PC-3 (cell line): ENCODE data around the gene IGFLR1. TPM values are rescaled to one million over a fixed set of nuclear protein-coding genes. Genes with fewer than 3 reads are reported as not detected.
A peak's percentile ranks its signal among the peaks of the same experiment; 100 is the strongest.

Experiments
- ATAC-seq: fragments of 200-7000 bp; cut with Tn5 transposase; 2 replicates; pipeline ENCODE4 v1.9.1; 2020; ENCODE audit warnings: mild to moderate bottlenecking, moderate library complexity
- BruUV-seq: library from RNA; stranded (reverse); fragments of 400-500 nt; replicated peaks from 2 replicates; lab custom pipeline; 2021; lab: Mats Ljungman, UMichigan
- CTCF ChIA-PET: fragments of 300-600 bp; sonication (Branson Sonifier 250); formaldehyde crosslinking; loops from one replicate; lab custom pipeline; 2022; ENCODE audit warnings: antibody characterized with exemption; lab: Charles Lee
- POLR2A ChIA-PET: fragments of 300-600 bp; sonication (Branson Sonifier 250); formaldehyde crosslinking; loops from one replicate; lab custom pipeline; 2022; ENCODE audit warnings: antibody characterized with exemption; ENCODE audit not compliant: unreplicated experiment; lab: Charles Lee
- DNase-seq: peaks from one replicate; pipeline ENCODE4 v3.0.0-alpha.2; 2015
- H2AFZ ChIP-seq: fragments of 300-600 bp; sonication (generic); 2 replicates; pipeline ENCODE4 v1.6.0; 2016; ENCODE audit warnings: antibody characterized with exemption, low read length
- H3F3A ChIP-seq: fragments of 300-600 bp; sonication (generic); one replicate; pipeline ENCODE4 v1.6.0; 2017; ENCODE audit warnings: antibody characterized with exemption, low read length, control low read depth, mild to moderate bottlenecking; ENCODE audit not compliant: unreplicated experiment
- H3K27ac ChIP-seq: fragments of 300-600 bp; sonication (generic); 2 replicates; pipeline ENCODE4 v1.5.1; 2016; ENCODE audit warnings: mild to moderate bottlenecking, low read length
- H3K27me3 ChIP-seq: fragments of 300-600 bp; sonication (generic); 2 replicates; pipeline ENCODE4 v1.6.1; 2016; ENCODE audit warnings: low read length, mixed read lengths
- H3K36me3 ChIP-seq: fragments of 300-600 bp; sonication (generic); 2 replicates; pipeline ENCODE4 v1.6.1; 2016; ENCODE audit warnings: low read depth, mixed run types, low read length, mixed read lengths
- H3K4me1 ChIP-seq: fragments of 300-600 bp; sonication (generic); 2 replicates; pipeline ENCODE4 v1.5.1; 2016; ENCODE audit warnings: low read length; ENCODE audit not compliant: insufficient read depth
- H3K4me2 ChIP-seq: fragments of 300-600 bp; sonication (generic); 2 replicates; pipeline ENCODE4 v1.6.0; 2016; ENCODE audit warnings: low read length
- H3K4me3 ChIP-seq: fragments of 300-600 bp; sonication (generic); 2 replicates; pipeline ENCODE4 v1.5.1; 2016; ENCODE audit warnings: mild to moderate bottlenecking, low read length, mixed read lengths
- H3K79me2 ChIP-seq: fragments of 300-600 bp; sonication (generic); 2 replicates; pipeline ENCODE4 v1.6.1; 2017; ENCODE audit warnings: low read length, mixed read lengths
- H3K9ac ChIP-seq: fragments of 300-600 bp; sonication (generic); 2 replicates; pipeline ENCODE4 v1.6.0; 2016; ENCODE audit warnings: mild to moderate bottlenecking, low read length
- H3K9me2 ChIP-seq: fragments of 300-600 bp; sonication (generic); replicated peaks from 2 replicates; pipeline ENCODE4 v1.6.1; 2016; ENCODE audit warnings: mixed run types, low read length, mixed read lengths
- H3K9me3 ChIP-seq: fragments of 300-600 bp; sonication (generic); 2 replicates; pipeline ENCODE4 v1.6.1; 2016; ENCODE audit warnings: low read length, mixed read lengths
- H4K20me1 ChIP-seq: fragments of 300-600 bp; sonication (generic); 2 replicates; pipeline ENCODE4 v1.6.1; 2016; ENCODE audit warnings: low read length, mixed read lengths
- CTCF ChIP-seq: fragments of 300-600 bp; sonication (generic); conservative IDR thresholded peaks from 2 replicates; pipeline ENCODE4 v1.5.1; 2017; ENCODE audit warnings: antibody characterized with exemption, low read depth, mild to moderate bottlenecking, low read length
- EZH2 ChIP-seq: fragments of 300-600 bp; sonication (generic); IDR thresholded peaks from one replicate; pipeline ENCODE4 v1.6.1; 2017; ENCODE audit warnings: antibody characterized with exemption, mild to moderate bottlenecking, low read length; ENCODE audit not compliant: unreplicated experiment
- EZH2phosphoT487 ChIP-seq: fragments of 300-600 bp; sonication (generic); IDR thresholded peaks from 2 replicates; pipeline ENCODE4 v1.6.1; 2018; ENCODE audit warnings: mild to moderate bottlenecking, antibody characterized with exemption, low read length, borderline replicate concordance
- intact Hi-C: fragments of 100-400 bp; cut with micrococcal nuclease; formaldehyde crosslinking; loops from 2 replicates; pipeline ENCODE4 v1.9.0; 2023
- total RNA-seq: library from RNA; depleted of rRNA; stranded (reverse); fragments of >200 nt; gene quantifications from 2 replicates; pipeline ENCODE4 v1.2.3, GENCODE V29; 2014

Gene IGFLR1
- total RNA-seq, 1 experiment from 2014 or later, result 9.3 TPM

DNA sequence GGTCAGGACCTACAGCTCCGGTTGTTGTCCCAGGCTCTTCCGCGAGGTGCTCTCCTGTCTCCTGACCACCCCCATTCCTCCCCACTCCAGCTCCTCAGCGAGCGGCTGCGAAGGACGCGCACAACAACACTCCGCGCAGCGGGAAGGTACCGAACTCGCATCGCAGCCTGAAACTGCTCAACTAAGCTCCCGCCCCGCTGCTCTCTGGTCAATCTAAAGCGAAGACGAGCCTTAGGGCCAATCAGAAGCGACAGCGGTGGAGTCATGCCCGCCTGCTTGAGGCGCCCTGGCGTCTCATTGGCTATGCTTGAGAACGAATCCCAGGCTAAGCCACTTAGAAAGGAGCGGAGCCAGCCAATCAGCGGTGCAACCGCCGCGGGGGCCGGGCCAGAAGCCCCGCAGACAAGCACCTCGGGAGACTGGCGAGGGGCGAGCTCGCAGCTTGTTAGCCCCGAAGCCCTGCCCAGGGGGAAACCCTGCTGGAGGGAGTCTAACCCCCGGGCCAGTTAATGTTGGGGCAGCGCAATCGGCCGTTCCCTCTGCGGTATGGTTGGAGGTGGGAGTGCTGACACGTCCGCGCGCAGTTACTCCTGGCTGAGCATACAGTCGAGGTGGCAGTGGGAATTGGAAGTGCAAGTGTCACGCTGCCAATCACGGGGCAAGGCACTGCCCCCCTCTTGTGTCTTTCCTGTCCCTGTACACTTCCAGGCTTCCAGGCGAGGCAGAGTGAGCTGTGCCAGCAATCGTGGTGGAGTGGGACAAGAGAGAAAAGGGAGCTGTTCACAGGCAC lies 39.8 kb downstream of the IGFLR1 start:
- intact Hi-C loops, result loop anchor here (2.0 kb wide), 1 partner anchor 14 kb away; no protein-coding TSS in a partner anchor
- H3K27me3 ChIP-seq, result no peaks in the 10 kb centered on the region
- no peak overlapping the region for H3K9ac ChIP-seq

DNA sequence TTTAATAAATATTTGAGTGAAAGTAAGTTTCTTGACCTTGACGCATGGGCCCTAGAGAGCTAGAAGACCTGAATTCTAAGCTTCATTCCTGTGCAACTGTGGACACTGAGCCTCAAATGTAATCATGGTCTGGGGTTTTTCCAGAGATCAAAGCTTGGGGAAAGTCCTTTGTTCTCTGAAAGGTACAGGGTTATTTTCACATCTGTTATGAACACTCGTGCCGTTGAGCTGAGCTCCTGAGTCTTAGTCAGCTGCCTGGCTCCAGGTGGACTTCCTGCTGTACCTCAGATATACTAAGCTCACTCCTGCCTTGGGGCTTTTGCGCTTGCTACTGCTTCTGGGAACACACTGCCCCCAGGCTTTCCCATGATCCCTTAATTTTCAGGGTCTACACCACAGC lies 45.4 kb downstream of the IGFLR1 start:
- intact Hi-C loops, result loop anchor here (10.0 kb wide), 1 partner anchor 128 kb away; no protein-coding TSS in a partner anchor
- H3K4me2 ChIP-seq, result no peak overlapping the region
- no peaks in the 10 kb centered on the region for H4K20me1 ChIP-seq
- H3K9me2 ChIP-seq, result no peaks in the 10 kb centered on the region
- no peaks in the 10 kb centered on the region for H3K79me2 ChIP-seq
- ATAC-seq (no peak), DNase-seq (no peak)
- ChIA-PET CTCF (no interaction called here), POLR2A (no interaction called here)
- no peaks in the 10 kb centered on the region for H3F3A ChIP-seq
- no peaks in the 10 kb centered on the region; the same call in 1 of the 2 replicates for H3K36me3 ChIP-seq
- H2AFZ ChIP-seq, result no peak overlapping the region
- no peak overlapping the region for H3K4me3 ChIP-seq
- H3K4me1 ChIP-seq, result no peaks in the 10 kb centered on the region
- H3K9ac ChIP-seq, result no peak overlapping the region
- H3K27me3 ChIP-seq, result no peaks in the 10 kb centered on the region
- TF ChIP-seq EZH2phosphoT487 (no peak), CTCF (no peak), EZH2 (no peak)
- no peak overlapping the region for H3K27ac ChIP-seq
- no TSS peak for BruUV-seq
- H3K9me3 ChIP-seq, result no peaks in the 10 kb centered on the region

More for the DNA sequence above, 39.8 kb downstream of the IGFLR1 start:
- Histone ChIP-seq H3K4me2 (peak overlapping the region; percentile 97), H3K79me2 (no peaks in the 10 kb centered on the region), H3K9me2 (no peaks in the 10 kb centered on the region), H3K4me3 (peak overlapping the region; percentile 84), H3K4me1 (no peaks in the 10 kb centered on the region), H4K20me1 (no peaks in the 10 kb centered on the region), H3K27ac (no peak overlapping the region), H3F3A (no peaks in the 10 kb centered on the region), H2AFZ (peak overlapping the region; percentile 99), H3K36me3 (no peaks in the 10 kb centered on the region), H3K9me3 (no peaks in the 10 kb centered on the region)
- ChIA-PET POLR2A (no interaction called here), CTCF (interaction anchor here (0.6 kb wide), 2 partner anchors 57 to 114 kb away, joined by 3 read pairs; no protein-coding TSS in a partner anchor)
- ATAC-seq (peak; percentile 100), DNase-seq (peak; percentile 96)
- BruUV-seq, result no TSS peak
- no peak for TF ChIP-seq EZH2

GRCh38 chr19:35695895-35696422 lies 46.3 kb downstream of the IGFLR1 start:
- no TSS peak for BruUV-seq
- POLR2A ChIA-PET, result no interaction called here
- intact Hi-C loops, result loop anchor here (10.0 kb wide), 1 partner anchor 129 kb away; no protein-coding TSS in a partner anchor

More at GRCh38 chr19:35695895-35696422, 46.3 kb downstream of the IGFLR1 start:
- DNase-seq, result no peak
- Histone ChIP-seq H3K9ac (no peak overlapping the region), H3K4me3 (no peak overlapping the region), H3F3A (no peaks in the 10 kb centered on the region), H3K9me3 (no peaks in the 10 kb centered on the region), H3K9me2 (no peaks in the 10 kb centered on the region), H3K27me3 (no peaks in the 10 kb centered on the region), H3K4me1 (no peaks in the 10 kb centered on the region), H4K20me1 (no peaks in the 10 kb centered on the region), H2AFZ (no peak overlapping the region), H3K79me2 (no peaks in the 10 kb centered on the region), H3K27ac (no peak overlapping the region), H3K36me3 (no peaks in the 10 kb centered on the region; the same call in 1 of the 2 replicates), H3K4me2 (no peak overlapping the region)
- TF ChIP-seq CTCF, result no peak
- no peak for TF ChIP-seq EZH2phosphoT487
- no peak for TF ChIP-seq EZH2
- ATAC-seq, result no peak
- CTCF ChIA-PET, result no interaction called here
